Panc1 (cell line): Measurements from ENCODE around the gene DAZAP1. TPM values are rescaled to one million over a fixed set of nuclear protein-coding genes. Genes with fewer than 3 reads are reported as not detected.

ENCODE experiments used
- ATAC-seq: fragments of 200-7000 bp; cut with Tn5 transposase; 2 replicates; pipeline ENCODE4 v1.9.1; 2020; ENCODE audit warnings: mild to moderate bottlenecking, moderate library complexity
- BruUV-seq: library from RNA; stranded (reverse); fragments of 400-500 nt; replicated peaks from 2 replicates; lab custom pipeline; 2021; lab: Mats Ljungman, UMichigan
- CTCF ChIA-PET: fragments of 300-600 bp; sonication (Branson Sonifier 250); formaldehyde crosslinking; loops from one replicate; lab custom pipeline; 2022; ENCODE audit warnings: antibody characterized with exemption; lab: Charles Lee
- POLR2A ChIA-PET: fragments of 300-600 bp; sonication (Branson Sonifier 250); formaldehyde crosslinking; loops from one replicate; lab custom pipeline; 2022; ENCODE audit warnings: antibody characterized with exemption; lab: Charles Lee
- DNase-seq: peaks from one replicate; pipeline ENCODE4 v3.0.0-alpha.2; 2010; ENCODE audit warnings: low read depth, low spot score
- H3K27ac ChIP-seq: 2 replicates; pipeline ENCODE4 v1.5.1; 2011; ENCODE audit warnings: mild to moderate bottlenecking, low read length, inconsistent platforms
- H3K27me3 ChIP-seq: fragments of 200-500 bp; sonication (Bioruptor generic); 2 replicates; pipeline ENCODE4 v1.6.0; 2014; ENCODE audit warnings: low read length, inconsistent platforms; ENCODE audit not compliant: control insufficient read depth, insufficient read depth
- H3K36me3 ChIP-seq: fragments of 200-500 bp; sonication (Bioruptor generic); 2 replicates; pipeline ENCODE4 v1.5.1; 2014; ENCODE audit warnings: inconsistent platforms, mild to moderate bottlenecking, low read length, moderate library complexity; ENCODE audit not compliant: control insufficient read depth, insufficient read depth
- H3K4me1 ChIP-seq: 2 replicates; pipeline ENCODE4 v1.5.1; 2011; ENCODE audit warnings: inconsistent platforms, mild to moderate bottlenecking, low read length, moderate library complexity; ENCODE audit not compliant: control insufficient read depth, insufficient read depth
- H3K4me3 ChIP-seq, 2 experiments: 2 replicates each; pipeline ENCODE4 v1.5.1; 2011 to 2012; ENCODE audit warnings: low read depth in 2 of 2, low read length in 2 of 2, mild to moderate bottlenecking in 2 of 2, inconsistent platforms in 1 of 2, moderate library complexity in 1 of 2
- H3K9me3 ChIP-seq: fragments of 200-500 bp; sonication (Bioruptor generic); 2 replicates; pipeline ENCODE4 v1.5.1; 2014; ENCODE audit warnings: low read depth, mild to moderate bottlenecking, inconsistent platforms, low read length, moderate library complexity; ENCODE audit not compliant: control insufficient read depth, insufficient read depth
- CTCF ChIP-seq: fragments of 450-650 bp; IDR thresholded peaks from 2 replicates; pipeline ENCODE4 v1.5.1; 2017; ENCODE audit warnings: mild to moderate bottlenecking
- POLR2AphosphoS5 ChIP-seq: IDR thresholded peaks from 2 replicates; pipeline ENCODE4 v1.6.1; 2012; ENCODE audit warnings: mild to moderate bottlenecking, low read depth, low read length, moderate library complexity
- SIN3A ChIP-seq: IDR thresholded peaks from 2 replicates; pipeline ENCODE4 v1.6.1; 2012; ENCODE audit warnings: low read depth, mild to moderate bottlenecking, low read length, moderate library complexity, borderline replicate concordance; ENCODE audit not compliant: insufficient read depth
- TCF7L2 ChIP-seq: IDR thresholded peaks from 2 replicates; pipeline ENCODE4 v1.6.1; 2011; ENCODE audit warnings: mild to moderate bottlenecking, low read depth, low read length, inconsistent platforms
- in situ Hi-C: cut with HindIII; loops from 2 replicates; pipeline ENCODE4 v1.10.0; 2016; ENCODE audit warnings: low sequenced_read_pairs, low pct_unique_long_range_greater_than_20kb
- intact Hi-C: fragments of 100-400 bp; cut with micrococcal nuclease; formaldehyde crosslinking; loops from one replicate; pipeline ENCODE4 v1.10.0; 2022; ENCODE audit not compliant: unreplicated experiment
- total RNA-seq: library from RNA; stranded (reverse); gene quantifications from one replicate; pipeline ENCODE4 v1.2.1, GENCODE V29; 2021; ENCODE audit not compliant: unreplicated experiment
- TF ChIP-seq, protein P1 (sequence below), 2 experiments: IDR thresholded peaks; 2 replicates each; pipeline ENCODE4 v1.6.1; 2011 to 2012; ENCODE audit warnings: low read depth in 2 of 2, control low read depth in 1 of 2, low read length in 1 of 2, mild to moderate bottlenecking in 1 of 2, moderate library complexity in 1 of 2; ENCODE audit not compliant: insufficient read depth in 1 of 2

The DAZAP1 gene
- total RNA-seq, 1 experiment from 2014 or later = 195 TPM

- TF ChIP-seq TCF7L2 (no peak), SIN3A (no peak), POLR2AphosphoS5 (no peak), CTCF (no peak)
- TF ChIP-seq, protein P1, sequence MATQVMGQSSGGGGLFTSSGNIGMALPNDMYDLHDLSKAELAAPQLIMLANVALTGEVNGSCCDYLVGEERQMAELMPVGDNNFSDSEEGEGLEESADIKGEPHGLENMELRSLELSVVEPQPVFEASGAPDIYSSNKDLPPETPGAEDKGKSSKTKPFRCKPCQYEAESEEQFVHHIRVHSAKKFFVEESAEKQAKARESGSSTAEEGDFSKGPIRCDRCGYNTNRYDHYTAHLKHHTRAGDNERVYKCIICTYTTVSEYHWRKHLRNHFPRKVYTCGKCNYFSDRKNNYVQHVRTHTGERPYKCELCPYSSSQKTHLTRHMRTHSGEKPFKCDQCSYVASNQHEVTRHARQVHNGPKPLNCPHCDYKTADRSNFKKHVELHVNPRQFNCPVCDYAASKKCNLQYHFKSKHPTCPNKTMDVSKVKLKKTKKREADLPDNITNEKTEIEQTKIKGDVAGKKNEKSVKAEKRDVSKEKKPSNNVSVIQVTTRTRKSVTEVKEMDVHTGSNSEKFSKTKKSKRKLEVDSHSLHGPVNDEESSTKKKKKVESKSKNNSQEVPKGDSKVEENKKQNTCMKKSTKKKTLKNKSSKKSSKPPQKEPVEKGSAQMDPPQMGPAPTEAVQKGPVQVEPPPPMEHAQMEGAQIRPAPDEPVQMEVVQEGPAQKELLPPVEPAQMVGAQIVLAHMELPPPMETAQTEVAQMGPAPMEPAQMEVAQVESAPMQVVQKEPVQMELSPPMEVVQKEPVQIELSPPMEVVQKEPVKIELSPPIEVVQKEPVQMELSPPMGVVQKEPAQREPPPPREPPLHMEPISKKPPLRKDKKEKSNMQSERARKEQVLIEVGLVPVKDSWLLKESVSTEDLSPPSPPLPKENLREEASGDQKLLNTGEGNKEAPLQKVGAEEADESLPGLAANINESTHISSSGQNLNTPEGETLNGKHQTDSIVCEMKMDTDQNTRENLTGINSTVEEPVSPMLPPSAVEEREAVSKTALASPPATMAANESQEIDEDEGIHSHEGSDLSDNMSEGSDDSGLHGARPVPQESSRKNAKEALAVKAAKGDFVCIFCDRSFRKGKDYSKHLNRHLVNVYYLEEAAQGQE (IDR thresholded peaks at IDR 0.05; ENCODE audit: insufficient read depth in 1 of 2, low read depth in 2 of 2, low read length in 1 of 2) = no peak
- DNase-seq (no peak), ATAC-seq (no peak)
- POLR2A ChIA-PET = no interaction called here
- Histone ChIP-seq H3K4me3 (no peak overlapping the region), H3K4me1 (peaks cover 15% of the 10 kb centered on the region), H3K27ac (no peak overlapping the region), H3K27me3 (no peaks in the 10 kb centered on the region), H3K36me3 (no peaks in the 10 kb centered on the region), H3K9me3 (no peaks in the 10 kb centered on the region)
- BruUV-seq = no TSS peak
- CTCF ChIA-PET = no interaction called here
- in situ Hi-C loops = no loop called here
- intact Hi-C loops = no loop called here
These were observed 14.4 kb upstream of the DAZAP1 start for GRCh38 chr19:1392939-1393530.

- H3K27ac ChIP-seq = no peak overlapping the region
- intact Hi-C loops (no loop called here), in situ Hi-C loops (no loop called here)
- no peak overlapping the region for H3K4me3 ChIP-seq
- BruUV-seq = no TSS peak
- H3K27me3 ChIP-seq = no peaks in the 10 kb centered on the region
- ATAC-seq (no peak), DNase-seq (no peak)
- CTCF ChIA-PET = no interaction called here
- H3K9me3 ChIP-seq = no peaks in the 10 kb centered on the region
- H3K4me1 ChIP-seq = peaks cover 15% of the 10 kb centered on the region
- no peak for TF ChIP-seq CTCF
- TF ChIP-seq, protein P1 (IDR thresholded peaks at IDR 0.05; ENCODE audit: insufficient read depth in 1 of 2, low read depth in 2 of 2, low read length in 1 of 2) = no peak
- POLR2A ChIA-PET = no interaction called here
- H3K36me3 ChIP-seq = no peaks in the 10 kb centered on the region
These were observed 13.5 kb upstream of the DAZAP1 start for GRCh38 chr19:1393841-1394240.
